Duodenal mucosa (tissue), 2 donors: ENCODE results near the gene RRN3.
"Not testable (repeated sequence)": the region's sequence is repeated elsewhere in the genome, so short reads cannot be mapped to it uniquely, and the experiment has no call there.

ENCODE experiments used
- H3K27ac ChIP-seq: one replicate; pipeline ENCODE4 v1.7.0; 2013; ENCODE audit warnings: low read depth, low read length
- H3K27me3 ChIP-seq, 2 donors: one replicate each; pipeline ENCODE4 v1.7.0; 2013; ENCODE audit warnings: low read length in 2 of 2, control low read depth in 1 of 2; ENCODE audit not compliant: insufficient read depth in 2 of 2, control insufficient read depth in 1 of 2
- H3K36me3 ChIP-seq, 2 donors: one replicate each; pipeline ENCODE4 v1.7.0; 2013; ENCODE audit warnings: low read length in 2 of 2, control low read depth in 1 of 2; ENCODE audit not compliant: insufficient read depth in 2 of 2, control insufficient read depth in 1 of 2
- H3K4me1 ChIP-seq, 2 donors: one replicate each; pipeline ENCODE4 v1.7.0; 2013; ENCODE audit warnings: low read length in 2 of 2, control low read depth in 1 of 2; ENCODE audit not compliant: insufficient read depth in 2 of 2, control insufficient read depth in 1 of 2
- H3K4me3 ChIP-seq, 2 donors: one replicate each; pipeline ENCODE4 v1.7.0; 2013; ENCODE audit warnings: low read length in 2 of 2, low read depth in 1 of 2
- H3K9ac ChIP-seq, 2 donors: one replicate each; pipeline ENCODE4 v1.7.0; 2013; ENCODE audit warnings: low read length in 2 of 2, low read depth in 1 of 2
- H3K9me3 ChIP-seq, 2 donors: one replicate each; pipeline ENCODE4 v1.7.0; 2013; ENCODE audit warnings: low read length in 2 of 2, control low read depth in 1 of 2; ENCODE audit not compliant: control insufficient read depth in 1 of 2

RRN3 gene, protein sequence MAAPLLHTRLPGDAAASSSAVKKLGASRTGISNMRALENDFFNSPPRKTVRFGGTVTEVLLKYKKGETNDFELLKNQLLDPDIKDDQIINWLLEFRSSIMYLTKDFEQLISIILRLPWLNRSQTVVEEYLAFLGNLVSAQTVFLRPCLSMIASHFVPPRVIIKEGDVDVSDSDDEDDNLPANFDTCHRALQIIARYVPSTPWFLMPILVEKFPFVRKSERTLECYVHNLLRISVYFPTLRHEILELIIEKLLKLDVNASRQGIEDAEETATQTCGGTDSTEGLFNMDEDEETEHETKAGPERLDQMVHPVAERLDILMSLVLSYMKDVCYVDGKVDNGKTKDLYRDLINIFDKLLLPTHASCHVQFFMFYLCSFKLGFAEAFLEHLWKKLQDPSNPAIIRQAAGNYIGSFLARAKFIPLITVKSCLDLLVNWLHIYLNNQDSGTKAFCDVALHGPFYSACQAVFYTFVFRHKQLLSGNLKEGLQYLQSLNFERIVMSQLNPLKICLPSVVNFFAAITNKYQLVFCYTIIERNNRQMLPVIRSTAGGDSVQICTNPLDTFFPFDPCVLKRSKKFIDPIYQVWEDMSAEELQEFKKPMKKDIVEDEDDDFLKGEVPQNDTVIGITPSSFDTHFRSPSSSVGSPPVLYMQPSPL

GRCh38 chr16:15093955-15094827, at the start of gene RRN3:
RRN3 (minus strand) TSS chr16:15094272; CDS start chr16:15094233, 39 bp downstream.
- H3K4me3 ChIP-seq, result peak within 1 kb of the TSS; percentile 81 to 88
- not testable (repeated sequence) for H3K9me3 ChIP-seq, H3K36me3 ChIP-seq, H3K27me3 ChIP-seq, H3K4me1 ChIP-seq
- H3K27ac ChIP-seq, result peak within 1 kb of the TSS; percentile 83
- peak within 1 kb of the TSS; percentile 75 to 78 for H3K9ac ChIP-seq

DNA sequence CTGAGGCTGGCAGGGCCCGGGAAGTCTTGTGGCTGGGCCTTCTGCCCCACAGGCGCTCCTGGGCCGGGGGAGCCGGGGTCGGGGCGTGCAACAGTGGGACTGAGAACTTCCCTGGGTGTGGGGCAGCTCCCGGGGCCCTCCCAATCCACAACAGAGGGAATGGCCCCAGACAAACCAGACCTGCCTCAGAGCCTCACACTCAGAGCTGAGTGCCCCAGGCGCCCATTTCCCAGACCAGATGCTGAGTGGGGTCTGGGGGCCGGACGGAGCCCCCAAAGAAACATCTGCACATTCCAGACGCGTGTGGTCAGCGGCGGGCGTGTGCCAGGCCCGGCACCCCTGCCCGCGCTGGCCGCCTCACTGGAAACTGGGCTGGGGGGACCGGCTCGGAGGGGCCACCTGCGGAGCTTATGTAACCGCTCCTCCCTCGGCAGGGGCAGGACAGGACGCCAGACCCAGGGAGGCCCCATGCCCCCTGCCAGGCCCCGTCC, 49.6 kb upstream of the RRN3 start:
- H3K36me3 ChIP-seq, H3K4me1 ChIP-seq, H3K27ac ChIP-seq, H3K9ac ChIP-seq, H3K4me3 ChIP-seq, H3K9me3 ChIP-seq, H3K27me3 ChIP-seq: not testable (repeated sequence)

- H3K4me1 ChIP-seq, H3K9me3 ChIP-seq, H3K36me3 ChIP-seq, H3K4me3 ChIP-seq, H3K27ac ChIP-seq, H3K27me3 ChIP-seq, H3K9ac ChIP-seq: not testable (repeated sequence)
Measured at GRCh38 chr16:15142891-15143600, 49.0 kb upstream of the RRN3 start.

DNA sequence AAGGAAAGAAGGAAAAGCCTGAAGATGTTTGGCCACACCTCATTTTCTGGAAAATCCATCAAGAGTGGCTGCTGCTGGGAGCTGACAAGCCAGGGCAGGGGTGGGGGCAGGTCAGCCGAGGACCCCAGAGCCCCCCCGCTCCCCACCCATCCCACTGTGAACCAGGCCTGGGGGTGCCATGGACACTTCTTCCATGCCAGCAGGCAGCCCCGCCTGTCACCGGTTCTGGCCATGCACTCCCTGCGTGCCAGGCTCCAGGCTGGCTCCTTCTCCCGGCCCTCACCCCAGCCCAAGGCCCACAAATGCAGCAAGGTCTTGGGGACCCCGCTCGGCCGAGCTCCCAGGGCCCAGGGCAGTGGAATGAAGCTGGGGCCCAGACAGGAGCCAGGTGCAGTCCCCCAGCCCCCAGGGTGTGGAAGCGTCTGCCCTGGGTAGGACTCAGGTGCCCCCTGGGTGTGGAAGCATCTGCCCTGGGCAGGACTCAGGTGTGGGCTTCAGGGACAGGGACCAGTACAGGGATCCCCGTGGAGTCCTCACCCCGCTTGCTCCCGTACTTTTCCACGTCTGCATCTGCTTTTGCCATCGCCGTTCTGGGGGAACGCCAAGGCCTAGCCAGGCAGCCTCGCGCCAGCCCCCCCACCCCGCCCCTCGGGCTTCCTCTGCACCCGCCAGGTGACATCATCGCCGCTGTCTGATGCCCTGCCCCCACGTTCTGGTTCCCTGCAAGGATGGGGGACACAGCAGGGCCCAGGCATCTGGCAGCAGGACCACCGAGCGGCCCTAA, 48.2 kb upstream of the RRN3 start:
- H3K36me3 ChIP-seq, H3K4me1 ChIP-seq, H3K9ac ChIP-seq, H3K4me3 ChIP-seq, H3K27me3 ChIP-seq, H3K9me3 ChIP-seq, H3K27ac ChIP-seq: not testable (repeated sequence)

DNA sequence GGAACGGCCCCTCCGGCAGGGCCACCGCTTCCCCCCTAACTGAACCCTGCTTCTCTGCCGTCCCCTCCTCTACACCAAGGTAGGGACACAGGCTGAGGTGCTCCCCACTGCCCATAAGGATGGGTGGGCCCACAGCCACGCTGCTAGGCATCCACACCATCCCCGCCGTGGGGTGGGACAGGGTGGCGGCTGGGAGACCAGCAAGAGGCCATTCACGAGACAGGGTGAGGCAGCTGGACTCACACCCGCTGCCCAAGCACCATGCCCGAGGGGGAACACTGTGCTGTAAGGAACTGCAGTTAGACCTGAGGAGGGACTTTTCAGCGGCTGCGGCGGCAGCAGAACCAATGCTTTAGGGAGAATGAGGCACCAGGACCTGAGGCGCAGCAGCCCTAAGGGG, 47.5 kb upstream of the RRN3 start:
- Histone ChIP-seq H3K36me3 (no peaks in the 10 kb centered on the region), H3K9ac (no peak overlapping the region), H3K4me1 (no peaks in the 10 kb centered on the region), H3K9me3 (no peaks in the 10 kb centered on the region), H3K27me3 (no peaks in the 10 kb centered on the region), H3K4me3 (no peak overlapping the region), H3K27ac (no peak overlapping the region)

DNA sequence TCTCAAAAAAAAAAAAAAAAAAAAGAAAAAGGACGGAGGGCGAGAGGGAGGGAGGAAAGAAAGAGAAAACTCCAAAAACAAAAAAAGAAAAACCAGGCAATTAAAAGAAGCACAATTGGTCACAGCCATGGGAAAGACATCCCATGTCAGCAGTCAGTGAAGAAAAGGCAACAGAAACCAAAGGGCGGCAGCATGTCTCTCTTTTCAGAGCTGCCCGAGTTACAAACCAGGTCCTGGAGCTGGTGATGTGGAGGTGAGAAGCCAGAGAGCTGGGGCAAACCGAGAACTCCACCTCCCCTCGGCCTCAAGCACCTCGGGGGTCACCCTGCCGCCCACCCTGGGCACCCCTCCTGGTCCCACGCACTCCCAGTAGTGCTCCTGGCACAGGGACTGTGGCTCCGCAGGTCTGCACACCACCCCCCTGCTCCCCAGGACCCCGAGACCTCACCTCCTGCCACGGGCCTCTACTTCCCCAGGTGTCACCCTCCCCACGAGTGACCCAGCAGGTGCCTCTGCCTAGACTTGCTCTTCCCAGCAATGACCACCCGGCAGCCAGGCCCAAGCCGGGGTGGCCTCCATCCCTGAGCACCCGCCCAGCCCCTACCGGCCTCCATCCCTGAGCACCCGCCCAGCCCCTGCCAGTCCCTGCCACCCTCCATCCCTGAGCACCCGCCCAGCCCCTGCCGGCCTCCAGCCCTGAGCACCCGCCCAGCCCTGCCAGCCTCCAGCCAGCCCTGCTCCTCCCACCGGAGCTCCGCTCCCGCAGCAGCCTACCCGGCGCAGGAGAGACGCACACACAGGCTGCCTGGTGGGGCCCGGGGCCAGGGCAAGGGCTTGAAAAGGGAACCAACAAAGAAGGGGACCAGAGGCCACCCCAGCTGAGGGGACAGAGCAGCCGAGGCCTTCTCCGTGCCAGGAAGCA, 46.6 kb upstream of the RRN3 start:
- H3K27ac ChIP-seq, H3K4me1 ChIP-seq, H3K27me3 ChIP-seq, H3K4me3 ChIP-seq, H3K9me3 ChIP-seq, H3K36me3 ChIP-seq, H3K9ac ChIP-seq: not testable (repeated sequence)

DNA sequence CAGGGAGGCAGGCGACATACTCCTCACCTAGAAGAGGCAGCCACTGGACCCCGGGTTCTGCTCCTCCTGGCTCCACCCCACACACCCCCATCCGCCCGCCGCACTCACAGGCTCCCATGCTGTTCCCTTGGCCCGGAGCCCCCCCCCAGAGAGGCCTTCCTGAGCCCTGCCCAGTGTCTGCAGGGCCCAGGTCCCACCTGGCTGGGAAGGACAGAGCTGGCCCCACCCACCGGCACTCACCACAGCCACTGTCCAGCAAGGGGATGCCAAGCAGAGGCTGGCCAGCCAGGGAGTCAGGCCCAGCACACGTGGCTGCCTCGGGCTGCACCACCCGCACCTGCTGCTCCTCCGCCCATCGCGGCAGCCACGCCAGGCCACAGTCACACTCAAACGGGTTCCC, 43.4 kb upstream of the RRN3 start:
- H3K9me3 ChIP-seq, H3K27me3 ChIP-seq, H3K4me1 ChIP-seq, H3K9ac ChIP-seq, H3K27ac ChIP-seq, H3K4me3 ChIP-seq, H3K36me3 ChIP-seq: not testable (repeated sequence)

GRCh38 chr16:15135483-15136360, 41.6 kb upstream of the RRN3 start:
- H3K27me3 ChIP-seq, H3K27ac ChIP-seq, H3K9ac ChIP-seq, H3K9me3 ChIP-seq, H3K4me3 ChIP-seq, H3K36me3 ChIP-seq, H3K4me1 ChIP-seq: not testable (repeated sequence)
